RPMI8226 (cell line): ENCODE results near the gene SCGB1A1.
"Not testable (repeated sequence)": the region's sequence is repeated elsewhere in the genome, so short reads cannot be mapped to it uniquely, and the experiment has no call there.

Experiments
- DNase-seq: peaks from one replicate; pipeline ENCODE4 v3.0.0-alpha.2; 2015

Gene SCGB1A1

DNA sequence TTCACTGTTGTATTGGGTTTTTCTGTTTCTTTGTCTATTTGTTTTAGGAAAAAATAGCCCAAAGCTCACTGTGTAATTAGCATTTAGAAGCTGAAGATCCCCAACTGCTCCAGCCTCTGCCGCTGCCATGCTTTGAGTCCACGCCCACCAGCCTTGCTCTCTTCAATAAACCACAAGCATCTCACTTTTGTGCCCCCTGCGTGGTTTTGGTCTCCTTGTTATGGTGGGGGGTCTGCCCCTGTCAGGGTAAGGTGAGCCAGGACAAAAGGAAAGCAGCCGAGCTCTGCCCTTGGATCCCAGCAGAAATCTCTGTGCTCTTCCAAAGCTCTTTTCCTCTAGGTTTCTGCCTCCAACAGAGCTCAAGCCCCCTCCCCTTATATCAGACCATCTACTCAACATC lies 4.2 kb downstream of the SCGB1A1 start:
- DNase-seq = no peak

DNA sequence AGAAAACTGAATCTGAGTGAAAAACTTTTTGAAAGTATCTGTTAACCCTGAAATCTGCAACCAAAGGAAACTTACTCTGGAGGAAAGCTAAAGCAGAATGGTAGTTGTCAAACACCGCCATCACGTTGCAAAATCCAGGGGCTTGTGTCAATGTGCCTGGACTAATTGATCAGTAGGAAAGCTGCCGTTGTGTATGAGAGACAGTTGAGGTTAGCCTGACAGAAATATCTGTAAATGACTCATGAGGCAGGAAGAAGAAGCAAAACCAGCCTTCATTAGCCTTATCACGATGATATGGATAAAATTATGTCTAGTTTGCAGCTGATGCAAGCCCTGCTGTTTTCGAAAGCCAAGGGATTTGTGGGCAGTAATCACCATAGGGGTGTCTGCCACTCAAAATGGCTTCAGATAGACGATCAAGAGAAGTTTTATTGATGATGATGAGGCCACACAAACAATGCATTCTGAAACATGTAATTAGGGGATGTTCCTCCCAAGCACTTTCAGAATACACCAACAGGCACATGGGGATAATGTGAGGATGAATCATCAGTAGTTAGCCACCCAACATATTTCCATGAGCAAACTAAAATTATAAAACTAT lies 8.9 kb downstream of the SCGB1A1 start:
- DNase-seq = peak; percentile 50

DNA sequence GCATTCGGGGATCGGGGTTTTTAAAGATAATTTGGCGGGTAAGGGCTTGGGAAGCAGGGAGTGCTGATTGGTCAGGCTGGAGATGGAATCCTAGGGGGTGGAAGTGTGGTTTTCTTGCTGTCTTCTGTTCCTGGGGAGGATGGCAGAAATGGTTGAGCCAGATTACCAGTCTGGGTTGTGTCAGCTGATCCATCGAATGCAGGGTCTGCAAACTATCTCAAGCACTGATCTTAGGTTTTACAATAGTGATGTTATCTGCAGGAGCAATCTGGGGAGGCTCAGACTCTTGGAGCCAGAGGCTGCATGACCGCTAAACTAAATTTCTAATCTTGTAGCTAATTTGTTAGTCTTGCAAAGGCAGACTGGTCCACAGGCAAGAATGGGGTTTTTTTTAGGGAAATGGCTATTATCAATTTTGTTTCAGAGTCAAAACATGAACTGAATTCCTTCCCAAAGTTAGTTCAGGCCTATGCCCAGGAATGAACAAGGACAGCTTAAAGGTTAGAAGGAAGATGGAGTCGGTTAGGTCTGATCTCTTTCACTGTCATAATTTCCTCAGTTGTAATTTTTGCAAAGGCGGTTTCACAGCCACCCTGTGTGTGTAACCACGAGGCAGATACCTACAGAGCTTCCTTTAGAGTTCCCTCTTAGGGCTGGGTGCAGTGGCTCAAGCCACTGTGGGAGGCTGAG lies 10.2 kb downstream of the SCGB1A1 start:
- DNase-seq = no peak

DNA sequence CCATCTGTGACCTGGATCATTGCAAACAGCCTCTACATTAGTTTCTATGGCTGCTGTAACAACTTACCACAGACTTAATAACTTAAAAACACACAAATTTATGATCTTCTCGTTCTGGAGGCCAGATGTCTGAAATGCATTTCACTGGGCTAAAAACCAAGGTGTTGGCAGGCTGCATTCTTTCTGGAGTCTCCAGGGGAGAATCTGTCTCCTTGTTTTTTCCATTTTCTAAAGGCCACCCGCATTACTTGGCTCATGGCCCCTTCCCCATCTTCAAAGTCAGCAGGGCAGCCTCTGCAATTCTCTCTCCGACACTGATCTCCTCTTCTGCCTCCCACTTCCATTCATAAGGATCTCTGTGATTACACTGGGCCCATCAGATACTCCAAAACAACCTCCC lies 11.6 kb downstream of the SCGB1A1 start:
- DNase-seq = no peak

DNA sequence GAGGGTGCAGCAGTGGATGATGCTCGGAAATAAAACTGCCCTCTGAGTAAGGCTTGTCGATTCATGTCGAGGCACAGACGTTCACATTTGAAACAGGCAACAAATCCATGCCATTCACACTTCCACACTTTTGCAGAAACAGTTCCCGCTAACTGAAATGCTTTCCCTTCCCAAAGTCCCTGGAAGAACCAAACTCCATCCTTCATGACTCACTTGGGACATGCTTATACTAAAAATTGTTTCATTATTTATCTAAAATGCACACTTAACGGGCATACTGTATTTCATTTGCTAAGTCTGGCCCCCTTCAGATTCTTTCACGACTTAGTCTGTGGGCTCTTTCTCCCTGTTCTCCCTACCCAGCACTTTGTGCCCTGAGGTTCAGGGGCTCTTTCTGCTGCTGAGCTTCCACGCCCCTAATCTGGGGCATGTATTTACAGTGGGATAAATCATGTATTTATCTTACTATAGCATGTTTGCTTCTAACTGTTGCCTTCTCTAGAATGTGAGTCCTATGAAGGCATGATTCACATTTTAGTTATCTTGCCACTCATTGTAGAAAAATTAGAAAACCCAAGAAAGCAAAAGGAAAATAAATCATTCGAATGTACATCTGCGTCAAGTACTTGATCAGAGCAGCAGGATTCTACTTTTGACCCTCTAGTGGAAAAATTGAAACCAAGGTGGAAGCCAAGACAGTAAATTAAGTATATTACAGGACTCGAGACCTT lies 12.5 kb downstream of the SCGB1A1 start:
- DNase-seq = no peak

DNA sequence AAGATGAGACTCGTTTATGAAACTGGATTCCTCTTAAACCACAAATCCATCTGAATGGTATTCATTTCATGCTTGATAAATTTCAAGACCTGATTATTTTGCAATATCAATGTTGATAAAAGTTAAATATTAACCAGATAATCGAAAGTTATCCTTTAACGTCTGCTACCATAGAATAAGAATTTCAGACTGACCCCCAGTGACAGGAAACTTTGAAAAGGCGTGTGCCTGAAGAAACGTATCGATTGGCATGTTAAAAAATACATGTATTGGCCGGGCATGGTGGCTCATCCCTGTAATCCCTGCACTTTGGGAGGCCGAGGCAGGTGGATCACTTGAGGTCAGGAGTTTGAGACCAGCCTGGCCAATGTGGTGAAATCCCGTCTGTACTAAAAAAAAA lies 13.9 kb downstream of the SCGB1A1 start:
- DNase-seq = no peak

DNA sequence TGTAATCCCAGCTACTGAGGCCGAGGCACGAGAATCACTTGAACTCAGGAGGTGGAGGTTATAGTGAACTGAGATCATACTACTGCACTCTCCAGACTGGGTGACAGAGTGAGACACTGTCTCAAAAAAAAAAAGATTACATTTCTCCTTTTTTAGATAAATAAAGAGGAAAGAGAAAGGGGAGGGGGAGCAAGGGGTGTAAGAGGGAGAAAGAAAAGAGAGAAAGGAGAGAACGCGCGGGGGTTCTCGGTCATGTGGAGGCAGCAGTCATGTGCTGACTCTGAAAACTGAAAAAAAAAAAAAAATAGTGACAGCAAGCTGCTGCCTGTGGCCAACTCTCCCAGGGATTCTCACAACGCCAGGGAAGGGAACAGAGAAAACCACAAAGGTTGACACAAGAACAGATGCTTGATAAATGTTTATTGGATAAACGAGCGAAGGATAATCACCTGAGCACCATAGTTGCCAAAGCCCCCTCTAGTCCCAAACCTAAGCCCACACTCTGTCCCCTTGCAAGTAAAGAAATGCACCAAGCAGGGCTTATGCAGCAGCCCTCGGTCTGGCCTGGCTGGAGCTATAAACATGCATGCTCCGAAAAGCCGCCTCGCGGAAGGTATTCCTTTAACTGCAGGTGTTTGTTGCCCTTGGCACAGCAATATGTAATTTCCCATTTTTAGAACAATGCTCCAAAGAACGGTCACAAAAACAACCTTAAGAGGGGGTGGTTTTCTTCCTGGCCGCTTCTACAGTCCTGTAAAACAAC lies 14.5 kb downstream of the SCGB1A1 start:
- peak; percentile 94 for DNase-seq

DNA sequence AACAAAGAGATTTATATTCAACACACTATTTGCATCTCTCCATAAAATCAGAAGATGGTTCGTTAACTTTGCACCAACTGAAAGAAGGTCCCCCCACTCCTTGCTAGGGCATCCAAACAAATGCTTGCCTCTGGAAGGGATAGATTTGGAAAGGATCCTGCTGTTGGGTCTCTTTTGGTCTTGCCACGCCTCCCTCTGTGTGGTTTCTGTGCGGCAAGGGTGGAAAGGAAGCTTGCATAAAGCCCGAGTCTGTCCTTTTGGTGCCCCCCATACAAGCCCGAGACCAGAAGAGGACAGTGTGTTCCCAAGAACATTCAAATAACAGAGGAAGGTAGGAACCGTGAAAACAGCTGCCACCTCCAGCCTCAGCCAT lies 15.1 kb downstream of the SCGB1A1 start:
- DNase-seq = peak; percentile 76

DNA sequence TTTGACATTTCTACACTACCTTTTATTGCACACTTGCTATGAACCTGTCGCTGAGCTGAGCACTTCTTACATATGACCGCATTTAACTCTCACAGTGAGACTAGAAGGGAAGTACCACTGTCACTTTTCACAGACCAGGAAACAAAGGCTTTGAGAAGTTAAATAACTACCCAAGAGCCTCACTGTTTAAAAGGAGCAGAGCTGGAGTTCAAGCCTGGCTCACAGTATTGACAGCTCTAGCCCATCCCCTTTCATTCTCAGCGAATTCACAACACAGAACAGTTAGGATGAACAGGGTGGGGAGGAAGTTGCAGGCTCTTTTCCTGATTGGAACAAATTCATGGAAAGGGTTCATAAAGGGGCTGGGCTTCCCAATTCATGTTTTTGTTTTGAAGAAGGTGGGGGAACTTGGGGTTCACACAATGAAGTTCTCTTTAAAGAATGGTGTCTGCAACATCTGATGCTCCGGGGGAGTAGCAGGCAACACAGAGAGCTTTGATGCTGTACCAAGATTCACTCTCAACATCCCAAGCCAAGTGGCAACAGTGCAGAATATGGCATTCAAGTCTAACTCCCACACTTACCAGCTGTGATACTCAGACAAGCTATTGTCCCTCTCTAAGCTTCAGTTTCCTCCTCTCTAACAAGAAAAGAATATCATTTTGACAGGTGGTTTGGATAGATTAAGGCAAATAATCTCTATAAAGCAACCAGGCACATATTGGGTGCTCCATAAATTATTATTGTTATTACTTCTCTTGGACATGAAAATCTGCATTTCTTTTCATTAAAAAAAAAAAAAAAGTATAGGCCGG lies 17.2 kb downstream of the SCGB1A1 start:
- peak; percentile 54 for DNase-seq

DNA sequence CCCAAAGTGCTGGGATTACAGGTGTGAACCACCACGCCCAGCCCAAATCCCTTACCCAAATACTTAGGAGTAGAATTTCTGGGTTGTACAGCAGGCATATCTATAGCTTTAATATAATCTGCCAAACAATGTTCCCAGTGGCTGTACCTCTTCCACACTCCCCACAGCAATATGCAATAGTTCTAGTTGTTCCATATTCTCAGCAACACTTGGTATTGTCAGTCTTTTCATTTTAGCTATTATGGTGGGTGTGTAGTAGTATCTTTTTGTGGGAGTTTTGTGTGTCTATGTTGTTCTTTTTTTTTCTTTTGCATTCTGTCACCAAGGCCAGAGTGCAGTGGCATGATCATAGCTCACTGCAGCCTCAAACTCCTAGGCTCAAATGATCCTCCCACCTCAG lies 18.8 kb downstream of the SCGB1A1 start:
- DNase-seq = no peak

DNA sequence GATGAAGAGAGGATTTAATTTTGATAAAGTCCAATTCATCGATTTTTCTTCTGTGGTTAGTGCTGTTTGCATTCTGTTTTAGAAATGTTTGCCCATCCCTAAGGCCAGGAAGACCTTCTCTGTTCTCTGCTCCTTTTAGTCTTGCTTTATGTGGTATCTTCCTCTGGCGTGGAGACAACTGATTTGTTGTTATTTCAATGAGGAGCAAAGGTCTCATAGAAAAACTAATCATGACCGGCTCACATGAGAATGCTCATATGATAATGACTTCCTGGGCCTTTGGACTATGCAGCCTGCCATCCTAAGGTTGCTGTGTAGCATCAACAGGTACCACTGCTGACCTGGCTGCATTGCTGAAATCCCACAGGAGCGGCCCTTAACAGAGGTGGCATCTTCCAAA lies 19.8 kb downstream of the SCGB1A1 start:
- no peak for DNase-seq

DNA sequence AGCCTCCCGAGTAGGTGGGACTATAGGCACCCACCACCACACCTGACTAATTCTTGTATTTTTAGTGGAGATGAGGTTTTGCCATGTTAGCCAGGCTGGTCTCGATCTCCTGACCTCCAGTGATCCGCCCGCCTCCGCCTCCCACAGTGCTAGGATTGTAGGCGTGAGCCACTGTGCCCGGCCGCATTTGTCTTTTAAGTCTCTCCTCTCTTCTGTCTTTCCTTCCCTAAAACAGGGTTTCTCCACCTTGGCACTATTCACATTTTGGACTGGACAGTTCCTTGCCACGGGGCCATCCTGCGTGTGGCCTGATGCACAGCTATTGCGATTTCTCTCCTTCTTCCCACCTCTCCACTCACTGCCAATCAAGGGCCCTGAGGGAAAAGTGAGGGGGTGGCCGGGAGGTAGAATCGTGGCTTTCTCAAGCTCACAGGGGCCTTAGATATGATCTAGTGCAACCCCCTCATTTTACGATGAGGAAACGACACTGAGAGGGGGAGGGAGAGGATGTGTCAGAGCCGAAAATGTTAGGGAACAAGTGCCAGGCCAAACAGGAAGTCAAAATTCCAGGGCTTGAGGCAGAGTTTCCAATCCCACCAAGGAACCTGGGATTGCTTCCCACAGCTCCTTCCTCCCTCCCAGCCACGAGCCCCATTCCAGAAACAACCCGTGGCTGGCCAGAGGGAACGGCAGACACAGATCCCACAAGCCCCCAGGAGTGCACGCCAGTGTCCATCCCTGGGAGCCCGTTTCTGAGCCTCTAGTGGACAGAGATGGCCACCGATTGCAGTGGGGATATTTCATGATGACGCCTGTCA lies 21.2 kb downstream of the SCGB1A1 start:
- DNase-seq = no peak

DNA sequence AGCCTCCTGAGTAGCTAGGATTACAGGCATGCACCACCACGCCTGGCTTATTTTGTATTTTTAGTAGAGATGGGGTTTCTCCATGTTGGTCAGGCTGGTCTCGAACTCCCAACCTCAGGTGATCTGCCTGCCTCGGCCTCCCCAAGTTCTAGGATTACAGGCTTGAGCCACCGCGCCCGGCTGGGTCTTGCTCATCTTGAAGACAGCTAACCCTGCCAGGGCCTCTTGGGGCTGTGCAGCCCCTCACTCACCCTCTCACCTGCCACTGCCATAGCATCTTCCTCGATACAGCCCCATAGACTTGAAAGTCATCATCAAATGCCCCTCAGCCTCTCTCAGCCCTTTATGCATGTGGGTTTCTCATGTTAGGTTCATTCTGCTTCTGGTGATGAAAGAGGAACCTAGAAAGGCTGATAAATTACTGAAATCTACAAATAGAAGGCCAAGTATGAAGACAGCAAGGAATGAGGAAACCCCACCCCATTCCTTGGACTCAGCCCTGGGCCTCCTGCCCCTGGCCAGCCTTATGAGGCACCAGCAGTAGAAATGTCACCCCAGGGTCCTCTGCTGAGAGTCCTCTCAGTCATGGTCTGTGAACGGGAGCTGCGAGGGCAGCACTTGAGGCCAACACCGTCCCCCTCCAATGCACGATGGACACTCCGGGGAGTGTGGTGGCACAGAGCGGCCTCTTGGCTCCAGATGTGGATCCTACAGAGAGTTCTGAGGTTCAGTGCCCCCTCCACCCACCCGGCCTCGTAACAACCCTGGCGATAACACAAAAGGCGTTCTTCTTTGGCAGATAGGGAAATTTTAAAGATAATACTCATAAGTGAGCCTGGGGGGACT lies 24.8 kb downstream of the SCGB1A1 start:
- DNase-seq = no peak

DNA sequence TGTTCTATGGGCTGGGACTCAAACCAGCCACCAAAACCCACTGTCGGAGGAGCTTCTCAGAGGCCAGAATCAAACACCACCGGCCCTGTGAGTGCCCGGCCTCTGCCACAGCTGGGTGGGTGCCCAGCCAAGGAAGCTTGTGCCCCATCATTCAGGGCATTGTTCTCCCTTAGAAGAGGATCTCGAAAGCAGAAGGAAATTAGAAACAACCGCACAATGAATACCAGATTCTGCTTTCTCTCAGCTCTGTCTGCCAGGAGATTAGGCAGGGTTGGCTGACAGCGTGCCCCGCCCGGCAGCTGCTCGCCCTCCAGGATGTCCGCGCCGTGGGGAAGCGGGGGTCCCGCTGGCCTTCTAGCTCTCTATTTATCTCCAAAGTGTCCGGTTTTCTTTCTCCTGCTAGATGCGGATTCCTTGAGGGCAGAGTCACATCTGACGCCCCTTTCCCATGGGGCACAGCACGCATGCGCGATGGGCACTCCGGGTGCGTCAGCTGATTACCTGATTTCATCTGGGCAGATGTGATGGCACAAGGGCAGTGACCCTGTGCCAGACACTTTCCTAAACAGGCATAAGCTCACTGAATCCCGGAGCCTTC lies 25.5 kb downstream of the SCGB1A1 start:
- DNase-seq = peak; percentile 81

DNA sequence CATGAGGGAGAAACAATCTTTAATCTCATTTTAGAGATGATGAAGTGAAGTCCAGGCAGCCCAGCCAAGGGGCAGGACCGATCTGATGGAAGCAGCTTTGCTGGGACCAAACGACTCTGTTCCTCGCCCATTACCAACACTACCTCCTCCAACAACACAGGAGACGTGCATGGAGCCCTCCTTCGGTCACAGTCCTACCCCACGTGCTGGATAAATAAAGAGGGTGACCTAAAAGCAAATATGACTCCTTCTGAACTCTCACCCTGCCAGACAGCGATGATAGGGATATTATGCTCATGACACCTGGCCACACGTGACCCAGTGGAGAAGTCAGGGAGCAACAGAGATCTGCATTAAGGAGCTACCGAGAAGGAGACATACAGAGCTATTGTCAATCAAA lies 26.0 kb downstream of the SCGB1A1 start:
- DNase-seq = no peak

DNA sequence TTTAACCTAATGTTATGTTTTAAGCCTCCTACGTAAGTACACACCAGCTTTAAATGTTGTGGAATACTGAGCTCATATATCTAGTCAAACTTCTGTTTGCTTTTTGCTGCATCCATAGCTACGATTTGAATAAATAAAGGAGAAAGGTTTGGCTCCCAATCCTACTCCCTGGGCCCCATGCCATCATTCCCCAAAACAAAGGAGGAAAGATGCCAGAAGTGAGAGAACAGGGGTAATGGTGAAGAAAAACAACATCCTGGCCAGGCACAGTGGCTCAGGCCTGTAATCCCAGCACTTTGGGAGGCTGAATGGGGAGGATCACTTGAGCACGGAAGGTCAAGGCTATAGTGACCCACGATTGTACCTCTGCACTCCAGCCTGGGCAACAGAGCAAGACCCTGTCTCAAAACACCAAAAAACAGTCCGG lies 26.5 kb downstream of the SCGB1A1 start:
- no peak for DNase-seq

DNA sequence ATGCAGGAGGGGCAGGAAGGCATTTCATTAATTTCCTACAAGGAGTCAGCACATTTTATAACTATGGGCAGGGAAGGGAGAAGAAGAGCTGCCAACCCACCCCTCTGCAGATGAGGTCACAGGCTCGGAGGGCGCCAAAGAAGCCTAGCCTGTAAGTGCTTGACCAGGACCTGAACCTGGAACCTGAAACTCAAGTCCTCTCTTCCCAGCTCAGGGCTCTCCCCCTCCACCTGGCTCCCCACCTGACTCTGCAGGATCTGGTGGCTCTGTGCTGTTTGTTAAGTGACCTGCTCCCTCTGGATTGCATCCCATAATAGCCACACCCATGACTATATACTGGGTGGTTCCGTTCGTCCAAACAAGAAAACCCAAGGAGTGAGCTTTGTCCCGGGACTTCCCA lies 27.3 kb downstream of the SCGB1A1 start:
- no peak for DNase-seq

DNA sequence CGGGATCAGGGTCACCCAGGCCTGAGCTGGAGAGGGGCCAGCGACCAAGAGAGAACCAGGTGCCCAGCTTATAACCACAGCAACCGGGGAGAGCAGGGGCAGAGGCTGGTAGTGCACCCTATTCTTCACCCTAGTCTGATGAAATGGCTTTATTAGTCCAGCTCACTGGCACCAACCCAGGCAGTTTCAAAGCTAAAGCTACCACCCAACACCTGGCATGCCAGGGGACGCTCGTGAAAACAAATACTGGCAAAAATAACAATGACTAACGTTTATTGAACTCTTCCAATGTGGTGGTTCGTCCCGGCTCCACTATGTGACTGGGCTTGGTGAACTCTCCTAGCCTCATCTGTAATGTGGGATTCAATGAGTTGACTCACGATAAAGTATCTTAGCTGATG lies 30.6 kb downstream of the SCGB1A1 start:
- DNase-seq = peak; percentile 100

DNA sequence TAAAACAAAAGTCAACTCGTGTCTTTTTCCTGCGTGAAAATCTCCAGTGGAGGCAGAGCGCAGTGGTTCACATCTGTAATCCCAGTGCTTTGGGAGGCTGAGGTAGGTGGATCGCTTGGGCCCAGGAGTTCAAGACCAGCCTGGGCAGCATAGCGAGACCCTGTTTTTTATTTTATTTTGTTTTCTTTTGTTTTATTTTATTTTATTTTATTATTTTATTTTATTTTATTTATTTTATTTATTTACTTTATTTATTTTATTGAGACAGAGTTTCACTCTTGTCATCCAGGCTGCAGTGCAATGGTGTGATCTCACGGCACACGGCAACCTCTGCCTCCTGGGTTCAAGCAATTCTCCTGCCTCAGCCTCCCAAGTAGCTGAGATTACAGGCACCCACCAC lies 31.1 kb downstream of the SCGB1A1 start:
- DNase-seq = not testable (repeated sequence)

DNA sequence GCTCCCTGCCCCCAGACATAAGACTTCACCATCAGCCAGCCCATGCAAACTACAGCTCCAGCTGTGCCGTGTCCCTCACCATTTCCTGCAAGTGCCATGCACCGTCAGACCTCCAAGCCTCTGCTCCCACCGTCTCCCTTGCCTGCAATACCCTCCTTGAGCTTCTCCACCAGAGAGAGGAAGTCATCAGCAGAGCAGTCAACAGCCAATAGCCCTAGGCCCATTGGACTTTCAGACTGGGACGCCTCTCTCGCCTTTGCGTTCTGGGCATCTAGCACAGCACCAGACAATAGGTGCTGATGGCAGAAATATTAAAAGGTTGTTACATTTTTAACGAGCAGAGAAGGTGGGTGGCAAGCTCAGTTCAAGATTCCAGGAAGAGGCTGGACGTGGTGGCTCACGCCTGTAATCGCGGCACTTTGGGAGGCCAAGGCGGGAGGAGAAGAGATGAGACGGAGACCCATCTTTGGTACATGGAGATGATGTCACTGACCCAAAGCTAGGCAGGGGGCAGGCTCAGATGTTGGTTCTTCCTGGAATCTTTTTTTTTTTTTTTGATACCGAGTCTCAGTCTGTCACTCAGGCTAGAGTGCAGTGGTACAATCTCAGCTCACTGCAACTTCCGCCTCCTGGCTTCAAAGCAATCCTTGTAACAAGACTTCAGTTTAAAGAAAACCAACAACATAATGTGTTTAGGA lies 31.9 kb downstream of the SCGB1A1 start:
- DNase-seq = peak; percentile 14
